GM12878 (cell line): ENCODE measurements around the gene TAF3. TPM values are rescaled to one million over a fixed set of nuclear protein-coding genes. Genes with fewer than 3 reads are reported as not detected.

Experiments
- ATAC-seq: fragments of 200-7000 bp; cut with Tn5 transposase; 3 replicates; pipeline ENCODE4 v1.9.1; 2020; ENCODE audit warnings: mild to moderate bottlenecking, moderate library complexity
- BruUV-seq: library from RNA; stranded (reverse); fragments of 400-500 nt; replicated peaks from 2 replicates; lab custom pipeline; 2021; lab: Mats Ljungman, UMichigan
- CTCF ChIA-PET: fragments of 300-600 bp; sonication (Branson Sonifier 250); formaldehyde crosslinking; extraction: SDS; loops from one replicate; lab custom pipeline; 2021; ENCODE audit warnings: inconsistent platforms; lab: Yijun Ruan, JAX
- POLR2A ChIA-PET: fragments of 350-600 bp; formaldehyde crosslinking; extraction: SDS; loops from one replicate; lab custom pipeline; 2021; ENCODE audit warnings: inconsistent platforms; lab: Charles Lee
- RAD21 ChIA-PET: fragments of 300-600 bp; sonication (Branson Sonifier 250); formaldehyde crosslinking; loops from one replicate; lab custom pipeline; 2023; ENCODE audit warnings: antibody characterized with exemption; ENCODE audit not compliant: unreplicated experiment; lab: Charles Lee
- SMC1A ChIA-PET: fragments of 300-600 bp; sonication (Branson Sonifier 250); formaldehyde crosslinking; loops from one replicate; lab custom pipeline; 2023; ENCODE audit not compliant: unreplicated experiment, uncharacterized antibody; lab: Charles Lee
- DNase-seq: peaks from one replicate; pipeline ENCODE4 v3.0.0-alpha.2; 2011; ENCODE audit warnings: low read depth, low spot score
- FAIRE-seq: peaks from 3 replicates; lab custom pipeline; 2011; peaks lifted over from hg19 to GRCh38; lab: Jason Lieb, UNC
- H2AFZ ChIP-seq: 2 replicates; pipeline ENCODE4 v1.6.0; 2011; ENCODE audit warnings: low read depth, low read length, control low read depth; ENCODE audit not compliant: control insufficient read depth
- H3K27ac ChIP-seq: 2 replicates; pipeline ENCODE4 v1.5.1; 2011; ENCODE audit warnings: control low read depth; ENCODE audit not compliant: control insufficient read depth, insufficient read depth
- H3K27me3 ChIP-seq, 2 experiments: replicated peaks in 1 of 2; 2 replicates each; pipeline versions ENCODE4 v1.6.0 to v1.6.1; 2011; ENCODE audit warnings: low read length in 1 of 2; ENCODE audit not compliant: control insufficient read depth in 2 of 2, insufficient read depth in 2 of 2
- H3K36me3 ChIP-seq, 2 experiments: 2 replicates each; pipeline ENCODE4 v1.5.1; 2011; ENCODE audit warnings: low read length in 1 of 2; ENCODE audit not compliant: control insufficient read depth in 2 of 2, insufficient read depth in 2 of 2
- H3K4me1 ChIP-seq: 2 replicates; pipeline ENCODE4 v1.6.1; 2011; ENCODE audit warnings: mild to moderate bottlenecking, low read length, moderate library complexity, mixed read lengths; ENCODE audit not compliant: control insufficient read depth, insufficient read depth
- H3K4me2 ChIP-seq: 2 replicates; pipeline ENCODE4 v1.6.0; 2011; ENCODE audit warnings: control low read depth; ENCODE audit not compliant: control insufficient read depth, insufficient read depth
- H3K4me3 ChIP-seq: fragments of 200-600 bp; sonication (generic); 2 replicates; pipeline ENCODE4 v1.5.1; 2016
- H3K79me2 ChIP-seq: 2 replicates; pipeline ENCODE4 v1.6.0; 2011; ENCODE audit warnings: low read length; ENCODE audit not compliant: control insufficient read depth, insufficient read depth
- H3K9ac ChIP-seq: 2 replicates; pipeline ENCODE4 v1.8.0; 2011; ENCODE audit warnings: low read length, control low read depth, mixed read lengths; ENCODE audit not compliant: control insufficient read depth, insufficient read depth
- H3K9me3 ChIP-seq: replicated peaks from 3 replicates; pipeline ENCODE4 v1.5.1; 2011; ENCODE audit warnings: mild to moderate bottlenecking, low read length; ENCODE audit not compliant: control insufficient read depth, insufficient read depth
- H4K20me1 ChIP-seq: 2 replicates; pipeline ENCODE4 v1.6.0; 2011; ENCODE audit not compliant: control insufficient read depth, insufficient read depth
- GABPA ChIP-seq: IDR thresholded peaks from 2 replicates; pipeline ENCODE4 v1.6.1; 2014; ENCODE audit warnings: antibody characterized with exemption, low read depth, mild to moderate bottlenecking, inconsistent platforms
- HDGF ChIP-seq: fragments of 450-650 bp; IDR thresholded peaks from 2 replicates; pipeline ENCODE4 v1.6.1; 2016; ENCODE audit warnings: antibody characterized with exemption
- IRF3 ChIP-seq: fragments of 450-650 bp; IDR thresholded peaks from 2 replicates; pipeline ENCODE4 v1.6.1; 2014; ENCODE audit warnings: mild to moderate bottlenecking
- KLF5 ChIP-seq: fragments of 450-650 bp; IDR thresholded peaks from 2 replicates; pipeline ENCODE4 v1.6.1; 2014; ENCODE audit warnings: mild to moderate bottlenecking; ENCODE audit not compliant: partially characterized antibody
- NR2C2 ChIP-seq: IDR thresholded peaks from 2 replicates; pipeline ENCODE4 v1.6.1; 2011; ENCODE audit warnings: borderline replicate concordance, low read depth; ENCODE audit not compliant: control insufficient read depth, insufficient read length
- POU2F2 ChIP-seq: IDR thresholded peaks from 3 replicates; pipeline ENCODE4 v1.6.1; 2011; ENCODE audit warnings: low read depth, mild to moderate bottlenecking, low read length, borderline replicate concordance
- SIN3A ChIP-seq: IDR thresholded peaks from 2 replicates; pipeline ENCODE4 v1.6.1; 2012; ENCODE audit warnings: low read depth, low read length, improper control_type of control experiment
- SRF ChIP-seq, 2 experiments: IDR thresholded peaks; 2 replicates each; pipeline ENCODE4 v1.6.1; 2011; ENCODE audit warnings: low read depth in 2 of 2, low read length in 2 of 2, mild to moderate bottlenecking in 1 of 2, moderate library complexity in 1 of 2
- WRNIP1 ChIP-seq: IDR thresholded peaks from 2 replicates; pipeline ENCODE4 v1.6.1; 2011; ENCODE audit warnings: low read depth, low read length, improper control_type of control experiment, borderline replicate concordance
- ZBTB40 ChIP-seq: fragments of 450-650 bp; IDR thresholded peaks from 2 replicates; pipeline ENCODE4 v1.6.1; 2016; ENCODE audit warnings: mild to moderate bottlenecking, moderate library complexity, borderline replicate concordance
- WGBS: methylation state at CpG from one replicate; pipeline ENCODE4 v1.1.6; 2016; ENCODE audit warnings: low lambda C conversion rate; ENCODE audit not compliant: insufficient replicate concordance, insufficient coverage; ENCODE audit errors: missing lambda C conversion rate; 5-methylcytosine and 5-hydroxymethylcytosine counted together
- in situ Hi-C: fragments of 300-500 bp; cut with MboI; formaldehyde crosslinking; loops from 9 replicates; pipeline ENCODE4 v1.14.3; 2018; ENCODE audit warnings: mixed read lengths
- intact Hi-C: fragments of 100-400 bp; cut with micrococcal nuclease; formaldehyde crosslinking; loops from one replicate; pipeline ENCODE4 v1.14.2; 2022; ENCODE audit not compliant: unreplicated experiment
- polyA plus RNA-seq, 11 experiments: library from polyadenylated mRNA; depleted of rRNA in 4 of 11; unstranded in 6 of 11; stranded (reverse) in 5 of 11; fragments of >200 nt; fragmentation: Nextera tagmentation in 4 of 11; fragmentation: Illumina TruSeq in 1 of 11; extraction: Ambion mirVana in 4 of 11; extraction: Trizol in 1 of 11; gene quantifications; 1 replicate in 1 of 11; 2 replicates in 10 of 11; pipeline versions ENCODE4 v1.2.1 to v1.2.3, GENCODE V29; 2011 to 2016; ENCODE audit warnings: inconsistent platforms in 2 of 11, missing spikeins in 2 of 11, low read depth in 1 of 11
- total RNA-seq, 4 experiments: library from RNA; depleted of rRNA in 3 of 4; stranded (reverse); fragments of >200 nt in 3 of 4; fragmentation: Illumina TruSeq in 1 of 4; extraction: Trizol in 1 of 4; gene quantifications; 2 replicates each; pipeline versions ENCODE4 v1.2.1 to v1.2.3, GENCODE V29; 2013 to 2021

TAF3 gene
- total and polyA plus RNA-seq, 10 of the 15 experiments (the other 5 are each of a cell fraction or from before 2014, with no cell fraction given): 2.0 to 10.1 (median 3.7) TPM

- H3K4me2 ChIP-seq: no peak overlapping the region
- ChIA-PET POLR2A (interaction anchor here (0.6 kb wide), 2 partner anchors 108 to 151 kb away, joined by 3 read pairs; no protein-coding TSS in a partner anchor), CTCF (interaction anchor here (0.9 to 1.0 kb wide), 2 partner anchors 9 to 1294 kb away, joined by 4 read pairs; no protein-coding TSS in a partner anchor), RAD21 (no interaction called here), SMC1A (interaction anchor here (1.0 kb wide), 1 partner anchor 22 kb away, joined by 4 read pairs; no protein-coding TSS in a partner anchor)
- no peak for TF ChIP-seq SIN3A
- H3K4me3 ChIP-seq: no peak overlapping the region
- BruUV-seq: no TSS peak
- no peak overlapping the region for H2AFZ ChIP-seq
- no peaks in the 10 kb centered on the region for H3K9me3 ChIP-seq
- no peak overlapping the region for H3K27ac ChIP-seq
- no peaks in the 10 kb centered on the region for H3K79me2 ChIP-seq
- H3K36me3 ChIP-seq: no peaks in the 10 kb centered on the region
- intact Hi-C loops (no loop called here), in situ Hi-C loops (no loop called here)
- no peaks in the 10 kb centered on the region for H4K20me1 ChIP-seq
- no peak for ATAC-seq
- no peaks in the 10 kb centered on the region for H3K27me3 ChIP-seq
- WGBS: 96% methylated on average over 1 of the region's 1 CpG
- H3K4me1 ChIP-seq: no peaks in the 10 kb centered on the region
- DNase-seq: no peak
- no peak overlapping the region for H3K9ac ChIP-seq
- peak; percentile 7 for FAIRE-seq
These were observed 97.7 kb downstream of the TAF3 start for GRCh38 chr10:7915923-7916536.

GRCh38 chr10:7917736-7918135, 99.4 kb downstream of the TAF3 start:
- no peaks in the 10 kb centered on the region for H3K36me3 ChIP-seq
- no peaks in the 10 kb centered on the region for H4K20me1 ChIP-seq
- no peaks in the 10 kb centered on the region for H3K9me3 ChIP-seq
- no TSS peak for BruUV-seq
- DNase-seq (no peak), ATAC-seq (no peak), FAIRE-seq (no peak)
- WGBS: 83% methylated on average over 5 of the region's 5 CpGs
- H3K4me3 ChIP-seq: no peak overlapping the region
- no peak overlapping the region for H2AFZ ChIP-seq
- no peak overlapping the region for H3K27ac ChIP-seq
- RAD21 ChIA-PET: no interaction called here
- CTCF ChIA-PET: no interaction called here
- POLR2A ChIA-PET: no interaction called here
- no peaks in the 10 kb centered on the region for H3K27me3 ChIP-seq
- intact Hi-C loops (no loop called here), in situ Hi-C loops (no loop called here)
- no peaks in the 10 kb centered on the region for H3K79me2 ChIP-seq
- SMC1A ChIA-PET: no interaction called here
- H3K4me1 ChIP-seq: no peaks in the 10 kb centered on the region
- no peak overlapping the region for H3K9ac ChIP-seq
- H3K4me2 ChIP-seq: no peak overlapping the region
- TF ChIP-seq GABPA: no peak
- TF ChIP-seq ZBTB40: no peak
- TF ChIP-seq NR2C2: no peak
- no peak for TF ChIP-seq POU2F2
- TF ChIP-seq IRF3: no peak
- TF ChIP-seq SRF (IDR thresholded peaks at IDR 0.05; ENCODE audit: low read depth in 2 of 2, low read length in 2 of 2): no peak
- TF ChIP-seq HDGF: no peak
- TF ChIP-seq KLF5: no peak
- no peak for TF ChIP-seq WRNIP1
